DND-41 (cell line): ENCODE results near the gene NAXD.

Experiments used
- EZH2 ChIP-seq: IDR thresholded peaks from 3 replicates; pipeline ENCODE4 v1.6.1; 2012; ENCODE audit warnings: borderline replicate concordance, low read depth, mild to moderate bottlenecking, moderate library complexity, low read length, inconsistent platforms; ENCODE audit not compliant: severe bottlenecking
- TF ChIP-seq, protein P1 (sequence below): IDR thresholded peaks from 2 replicates; pipeline ENCODE4 v1.5.1; 2012; ENCODE audit warnings: borderline replicate concordance, low read length, moderate library complexity, mild to moderate bottlenecking; ENCODE audit not compliant: poor library complexity, severe bottlenecking; ENCODE audit errors: extremely low read depth

DNA sequence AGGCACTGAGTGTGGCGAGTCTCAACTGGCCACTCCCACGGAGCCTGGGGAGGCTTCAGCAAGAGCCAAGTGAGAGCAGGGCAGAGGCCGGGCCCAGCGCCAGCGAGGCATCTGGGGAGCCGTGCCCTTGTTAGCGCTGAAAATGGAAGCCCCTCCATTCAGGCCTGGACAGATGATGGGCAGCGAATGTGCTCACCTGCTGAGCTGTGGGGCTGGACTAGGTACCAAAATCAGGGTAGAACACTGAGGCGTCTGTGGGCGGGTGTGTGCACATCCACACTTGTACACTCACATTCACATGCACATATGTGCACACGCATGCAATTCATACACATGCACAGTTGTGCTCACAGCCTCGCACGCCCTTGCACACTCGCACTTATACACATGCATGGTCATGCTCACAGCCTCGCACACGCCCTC, 20.7 kb downstream of the NAXD start:
- TF ChIP-seq, protein P1, sequence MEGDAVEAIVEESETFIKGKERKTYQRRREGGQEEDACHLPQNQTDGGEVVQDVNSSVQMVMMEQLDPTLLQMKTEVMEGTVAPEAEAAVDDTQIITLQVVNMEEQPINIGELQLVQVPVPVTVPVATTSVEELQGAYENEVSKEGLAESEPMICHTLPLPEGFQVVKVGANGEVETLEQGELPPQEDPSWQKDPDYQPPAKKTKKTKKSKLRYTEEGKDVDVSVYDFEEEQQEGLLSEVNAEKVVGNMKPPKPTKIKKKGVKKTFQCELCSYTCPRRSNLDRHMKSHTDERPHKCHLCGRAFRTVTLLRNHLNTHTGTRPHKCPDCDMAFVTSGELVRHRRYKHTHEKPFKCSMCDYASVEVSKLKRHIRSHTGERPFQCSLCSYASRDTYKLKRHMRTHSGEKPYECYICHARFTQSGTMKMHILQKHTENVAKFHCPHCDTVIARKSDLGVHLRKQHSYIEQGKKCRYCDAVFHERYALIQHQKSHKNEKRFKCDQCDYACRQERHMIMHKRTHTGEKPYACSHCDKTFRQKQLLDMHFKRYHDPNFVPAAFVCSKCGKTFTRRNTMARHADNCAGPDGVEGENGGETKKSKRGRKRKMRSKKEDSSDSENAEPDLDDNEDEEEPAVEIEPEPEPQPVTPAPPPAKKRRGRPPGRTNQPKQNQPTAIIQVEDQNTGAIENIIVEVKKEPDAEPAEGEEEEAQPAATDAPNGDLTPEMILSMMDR: no peak
- no peak for TF ChIP-seq EZH2
